Heart left ventricle (tissue), 13 donors: ENCODE results near the gene SLC38A10.

ENCODE experiments used
- CTCF ChIP-seq, 12 donors: fragments of 200-600 bp; sonication (generic) in 4 of 12; IDR thresholded peaks; one replicate each; pipeline versions ENCODE4 v1.5.0 to v1.8.0; 2018 to 2022; ENCODE audit warnings: antibody characterized with exemption in 12 of 12, mild to moderate bottlenecking in 5 of 12
- POLR2A ChIP-seq, 2 donors: fragments of 450-650 bp; IDR thresholded peaks; one replicate each; pipeline ENCODE4 v1.6.1; 2017; ENCODE audit warnings: antibody characterized with exemption in 2 of 2, mild to moderate bottlenecking in 2 of 2, moderate library complexity in 2 of 2
- donor health status: ischemic (EF 13 %, LVEDD 7.1; RV severe dilation, severe dysfunction).
- donor health status: DM: no; HTN: yes; CAD: no.
- donor health status: DM: no; HTN: no; CAD: no.
- donor health status: ischemic (EF 25% LVEDD 6.9; RV normal size, moderate dysfunction).
- donor health status: ischemic (EF 25% LVEDD 5.7; RV mildly dilated, moderate dysfunction).
- donor health status: ischemic (EF 35%, LVEDD 5.7; RV mildly dilated, moderate dysfunction).
- donor health status: nonischemic (EF 11% LVEDD 7.7; RV severe dilation, severe dysfunction).
- donor health status: DM: yes; HTN: yes; CAD: no.
- donor health status: PGD.
- donor health status: ischemic (EF 29% LVEDD 5.4; RV normal size, mild dysfunction).
- donor health status: nonischemic (EF 23%, LVEDD 6.1; RV moderate dilation, normal function).

DNA sequence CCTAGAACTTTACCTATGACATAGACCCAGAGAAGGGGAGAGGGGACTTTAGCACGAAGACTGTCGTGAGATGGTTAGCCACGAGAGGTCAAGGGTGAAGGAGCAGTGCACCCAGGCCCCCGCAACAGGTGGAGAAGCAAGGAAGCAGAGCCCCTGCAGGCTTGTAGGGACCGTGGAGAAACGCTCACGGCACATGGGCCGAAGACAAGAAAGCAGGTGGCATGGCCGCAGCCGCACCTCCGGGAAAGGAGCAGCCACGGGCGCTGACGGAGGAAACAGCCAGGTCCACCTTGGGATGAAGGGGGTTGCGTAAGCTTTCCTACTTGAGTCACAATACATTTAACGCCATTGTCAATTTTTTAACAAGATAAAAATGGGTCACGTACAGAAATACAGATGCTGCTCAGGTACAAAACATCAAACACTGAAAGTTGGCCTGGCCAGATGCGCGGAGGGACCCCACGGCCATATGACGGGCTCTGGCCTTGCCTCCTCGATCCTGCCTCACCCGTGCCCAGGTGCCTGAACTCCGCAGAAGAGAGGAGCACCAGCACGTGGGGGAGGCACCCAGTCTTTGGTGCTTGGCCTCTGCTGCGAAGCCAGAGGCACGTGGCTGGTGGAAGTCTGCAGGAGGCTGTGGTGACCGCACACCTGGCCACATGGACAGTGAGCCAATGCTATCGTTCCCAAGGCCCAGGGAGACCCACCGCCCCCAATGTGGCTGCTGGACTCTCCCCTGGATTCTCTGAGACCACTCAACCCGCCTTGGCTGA, 21.2 kb downstream of the SLC38A10 start:
- TF ChIP-seq CTCF (IDR thresholded peaks at IDR 0.05) = no peak
- no peak for TF ChIP-seq POLR2A (IDR thresholded peaks at IDR 0.05)
